Fibroblast of pulmonary artery (primary cell): ENCODE data around the gene GPNMB.
"Not testable (repeated sequence)": the region's sequence is repeated elsewhere in the genome, so short reads cannot be mapped to it uniquely, and the experiment has no call there.

Source experiments
- DNase-seq: peaks from one replicate; pipeline ENCODE4 v3.0.0-alpha.2; 2010; ENCODE audit warnings: low read depth
- H3K4me3 ChIP-seq: replicated peaks from 2 replicates; pipeline ENCODE4 v1.5.1; 2011; ENCODE audit warnings: low read depth, mild to moderate bottlenecking, control low read depth, low read length, moderate library complexity
- TF ChIP-seq, protein P1 (sequence below): IDR thresholded peaks from 2 replicates; pipeline ENCODE4 v1.5.1; 2011; ENCODE audit warnings: mild to moderate bottlenecking, control low read depth, low read length, inconsistent platforms; ENCODE audit errors: missing control alignments

GPNMB gene

DNA sequence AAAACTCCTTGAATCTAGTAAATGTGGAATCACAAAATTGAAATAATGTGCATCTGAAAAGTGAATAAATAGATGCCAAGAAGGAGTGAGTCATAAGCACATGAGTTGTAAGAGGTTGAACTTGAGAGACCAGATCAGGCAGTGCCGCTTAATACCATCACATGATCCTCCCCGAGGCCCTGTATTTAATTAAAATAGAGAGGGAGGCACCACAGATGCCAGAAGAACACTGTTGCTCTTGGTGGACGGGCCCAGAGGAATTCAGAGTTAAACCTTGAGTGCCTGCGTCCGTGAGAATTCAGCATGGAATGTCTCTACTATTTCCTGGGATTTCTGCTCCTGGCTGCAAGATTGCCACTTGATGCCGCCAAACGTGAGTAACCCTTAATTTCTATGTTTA, at the start of gene GPNMB:
Gene GPNMB, plus strand, starts transcription at position 221 of the 400 bp plus-strand sequence. Its CDS starts 83 bp downstream, at position 304.
- peak within 1 kb of the TSS; percentile 56 for H3K4me3 ChIP-seq
- DNase-seq, result peak; percentile 81
- TF ChIP-seq, protein P1, sequence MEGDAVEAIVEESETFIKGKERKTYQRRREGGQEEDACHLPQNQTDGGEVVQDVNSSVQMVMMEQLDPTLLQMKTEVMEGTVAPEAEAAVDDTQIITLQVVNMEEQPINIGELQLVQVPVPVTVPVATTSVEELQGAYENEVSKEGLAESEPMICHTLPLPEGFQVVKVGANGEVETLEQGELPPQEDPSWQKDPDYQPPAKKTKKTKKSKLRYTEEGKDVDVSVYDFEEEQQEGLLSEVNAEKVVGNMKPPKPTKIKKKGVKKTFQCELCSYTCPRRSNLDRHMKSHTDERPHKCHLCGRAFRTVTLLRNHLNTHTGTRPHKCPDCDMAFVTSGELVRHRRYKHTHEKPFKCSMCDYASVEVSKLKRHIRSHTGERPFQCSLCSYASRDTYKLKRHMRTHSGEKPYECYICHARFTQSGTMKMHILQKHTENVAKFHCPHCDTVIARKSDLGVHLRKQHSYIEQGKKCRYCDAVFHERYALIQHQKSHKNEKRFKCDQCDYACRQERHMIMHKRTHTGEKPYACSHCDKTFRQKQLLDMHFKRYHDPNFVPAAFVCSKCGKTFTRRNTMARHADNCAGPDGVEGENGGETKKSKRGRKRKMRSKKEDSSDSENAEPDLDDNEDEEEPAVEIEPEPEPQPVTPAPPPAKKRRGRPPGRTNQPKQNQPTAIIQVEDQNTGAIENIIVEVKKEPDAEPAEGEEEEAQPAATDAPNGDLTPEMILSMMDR, result no peak

GRCh38 chr7:23197745-23198144, 48.8 kb upstream of the GPNMB start:
- H3K4me3 ChIP-seq, DNase-seq: not testable (repeated sequence)

GRCh38 chr7:23200331-23200730, 46.2 kb upstream of the GPNMB start:
- no peak overlapping the region for H3K4me3 ChIP-seq
- TF ChIP-seq, protein P1, result no peak
- no peak for DNase-seq

- TF ChIP-seq, protein P1, result no peak
- no peak overlapping the region for H3K4me3 ChIP-seq
- no peak for DNase-seq
These were observed 42.3 kb upstream of the GPNMB start for GRCh38 chr7:23204241-23204640.

- TF ChIP-seq, protein P1, result no peak
- H3K4me3 ChIP-seq, result no peak overlapping the region
- no peak for DNase-seq
These were observed 41.0 kb upstream of the GPNMB start for GRCh38 chr7:23205577-23205908.

- no peak overlapping the region for H3K4me3 ChIP-seq
- TF ChIP-seq, protein P1, result no peak
- DNase-seq, result peak; percentile 4
These were observed 40.4 kb upstream of the GPNMB start for GRCh38 chr7:23205909-23206767.

DNA sequence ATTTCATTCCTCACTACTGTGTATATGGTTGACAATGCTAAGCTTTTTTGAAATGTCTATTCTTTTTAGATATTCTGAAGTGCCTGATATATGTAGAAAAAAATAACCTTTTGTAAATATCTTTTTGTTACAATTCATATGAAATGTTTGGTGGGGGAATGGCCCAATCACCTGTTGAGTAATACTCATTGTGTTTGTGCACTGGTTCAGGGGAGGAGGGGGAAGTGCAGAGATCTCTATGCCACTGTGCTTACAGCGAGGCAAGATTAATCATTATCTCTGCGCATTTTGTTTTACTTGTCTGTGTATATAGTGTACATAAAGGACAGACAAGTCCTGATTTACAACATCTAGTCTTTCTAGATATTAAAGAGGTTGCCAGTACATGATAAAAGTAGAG, 39.6 kb upstream of the GPNMB start:
- DNase-seq, result peak; percentile 4
- H3K4me3 ChIP-seq, result no peak overlapping the region
- TF ChIP-seq, protein P1, result no peak
